H1 (cell line): ENCODE data around the gene LIPC. TPM values are rescaled to one million over a fixed set of nuclear protein-coding genes. Genes with fewer than 3 reads are reported as not detected.

ENCODE experiments used
- CTCF ChIA-PET: fragments of 300-600 bp; sonication (Branson Sonifier 250); formaldehyde crosslinking; loops from one replicate; lab custom pipeline; 2021; ENCODE audit not compliant: partially characterized antibody; lab: Charles Lee
- POLR2A ChIA-PET: fragments of 300-600 bp; sonication (Branson Sonifier 250); formaldehyde crosslinking; loops from one replicate; lab custom pipeline; 2021; ENCODE audit warnings: inconsistent platforms; ENCODE audit not compliant: partially characterized antibody; lab: Charles Lee
- DNase-seq, 2 experiments: peaks; one replicate each; pipeline versions ENCODE4 v3.0.0 to v3.0.0-alpha.2; 2010 to 2022; ENCODE audit warnings: low spot score in 2 of 2, low read depth in 1 of 2, mixed read lengths in 1 of 2
- FAIRE-seq: peaks from 2 replicates; lab custom pipeline; 2011; peaks lifted over from hg19 to GRCh38; lab: Jason Lieb, UNC
- H2AFZ ChIP-seq: 2 replicates; pipeline ENCODE4 v1.8.1; 2012; ENCODE audit warnings: low read length, inconsistent platforms
- H2AK5ac ChIP-seq: 2 replicates; pipeline ENCODE4 v1.6.1; 2013; ENCODE audit warnings: low read depth, low read length
- H2BK120ac ChIP-seq: replicated peaks from 2 replicates; pipeline ENCODE3; 2013; ENCODE audit warnings: low read depth, low read length, inconsistent platforms
- H2BK12ac ChIP-seq: 2 replicates; pipeline ENCODE4 v1.6.1; 2013; ENCODE audit warnings: low read depth, low read length
- H2BK15ac ChIP-seq: 2 replicates; pipeline ENCODE4 v1.6.1; 2013; ENCODE audit warnings: low read length
- H2BK20ac ChIP-seq: 2 replicates; pipeline ENCODE4 v1.6.1; 2013; ENCODE audit warnings: low read length
- H2BK5ac ChIP-seq: 2 replicates; pipeline ENCODE4 v1.6.1; 2013; ENCODE audit warnings: low read depth, low read length
- H3K14ac ChIP-seq: 2 replicates; pipeline ENCODE4 v1.6.1; 2013; ENCODE audit warnings: inconsistent platforms; ENCODE audit not compliant: insufficient read length
- H3K18ac ChIP-seq: 2 replicates; pipeline ENCODE4 v1.6.1; 2013; ENCODE audit warnings: low read length; ENCODE audit errors: extremely low read depth
- H3K23ac ChIP-seq: 2 replicates; pipeline ENCODE4 v1.6.1; 2013; ENCODE audit warnings: inconsistent platforms; ENCODE audit not compliant: insufficient read length
- H3K23me2 ChIP-seq: 2 replicates; pipeline ENCODE4 v1.6.1; 2013; ENCODE audit warnings: low read depth, low read length
- H3K27ac ChIP-seq: 2 replicates; pipeline ENCODE4 v1.6.1; 2011; ENCODE audit warnings: low read depth, low read length, inconsistent platforms
- H3K27me3 ChIP-seq, 4 experiments: replicated peaks in 1 of 4; 1 replicate in 1 of 4; 2 replicates in 3 of 4; pipeline versions ENCODE4 v1.6.1 to v1.8.1; 2011 to 2013; ENCODE audit warnings: low read length in 3 of 4, mild to moderate bottlenecking in 3 of 4, inconsistent platforms in 2 of 4, mixed read lengths in 2 of 4, moderate library complexity in 1 of 4; ENCODE audit not compliant: control insufficient read depth in 3 of 4, insufficient read depth in 3 of 4; ENCODE audit errors: extremely low read depth in 1 of 4
- H3K36me3 ChIP-seq, 4 experiments: 2 replicates each; pipeline versions ENCODE4 v1.6.1 to v1.8.1; 2011 to 2013; ENCODE audit warnings: mild to moderate bottlenecking in 4 of 4, low read length in 3 of 4, moderate library complexity in 2 of 4, control low read depth in 1 of 4, inconsistent platforms in 1 of 4; ENCODE audit not compliant: insufficient read depth in 4 of 4, control insufficient read depth in 2 of 4
- H3K4ac ChIP-seq: replicated peaks from 2 replicates; pipeline ENCODE3; 2013; ENCODE audit warnings: low read length, low read depth, mixed read lengths, inconsistent platforms; ENCODE audit not compliant: insufficient read length
- H3K4me1 ChIP-seq, 4 experiments: replicated peaks in 1 of 4; 1 replicate in 1 of 4; 2 replicates in 3 of 4; pipeline versions ENCODE4 v1.6.1 to v1.8.1; 2011 to 2013; ENCODE audit warnings: low read length in 3 of 4, inconsistent platforms in 2 of 4, mixed read lengths in 1 of 4; ENCODE audit not compliant: insufficient read depth in 4 of 4, control insufficient read depth in 3 of 4
- H3K4me2 ChIP-seq, 2 experiments: 2 replicates each; pipeline versions ENCODE4 v1.6.1 to v1.8.1; 2011 to 2013; ENCODE audit warnings: low read depth in 2 of 2, low read length in 2 of 2, control low read depth in 1 of 2, inconsistent platforms in 1 of 2, mild to moderate bottlenecking in 1 of 2; ENCODE audit not compliant: insufficient read depth in 1 of 2
- H3K4me3 ChIP-seq, 4 experiments: fragments of 200-600, 300-600 bp in 1 of 4; sonication (generic), shearing (Covaris generic), sonication (Bioruptor Twin) in 1 of 4; 2 replicates each; pipeline versions ENCODE4 v1.5.1 to v1.8.1; 2011 to 2016; ENCODE audit warnings: low read length in 4 of 4, low read depth in 3 of 4, control low read depth in 2 of 4, inconsistent platforms in 2 of 4, mild to moderate bottlenecking in 2 of 4, mixed read lengths in 1 of 4, moderate library complexity in 1 of 4; ENCODE audit not compliant: insufficient read depth in 2 of 4; ENCODE audit errors: extremely low read depth in 1 of 4
- H3K56ac ChIP-seq: replicated peaks from 2 replicates; pipeline ENCODE3; 2013; ENCODE audit warnings: low read depth, mild to moderate bottlenecking, mixed read lengths, low read length, inconsistent platforms; ENCODE audit not compliant: insufficient read length
- H3K79me1 ChIP-seq: 2 replicates; pipeline ENCODE4 v1.6.1; 2013; ENCODE audit warnings: low read depth, low read length, control low read depth
- H3K79me2 ChIP-seq, 2 experiments: 2 replicates each; pipeline versions ENCODE4 v1.6.1 to v1.8.1; 2012 to 2013; ENCODE audit warnings: low read length in 2 of 2, mild to moderate bottlenecking in 2 of 2, inconsistent platforms in 1 of 2; ENCODE audit not compliant: insufficient read depth in 2 of 2, control insufficient read depth in 1 of 2
- H3K9ac ChIP-seq, 4 experiments: replicated peaks in 1 of 4; 1 replicate in 1 of 4; 2 replicates in 3 of 4; pipeline versions ENCODE4 v1.6.1 to v1.8.1; 2011 to 2013; ENCODE audit warnings: low read depth in 3 of 4, low read length in 3 of 4, control low read depth in 2 of 4, mild to moderate bottlenecking in 2 of 4, moderate library complexity in 2 of 4, inconsistent platforms in 1 of 4; ENCODE audit errors: extremely low read depth in 1 of 4
- H3K9me3 ChIP-seq, 2 experiments: 2 replicates each; pipeline versions ENCODE4 v1.6.1 to v1.8.1; 2012 to 2013; ENCODE audit warnings: mild to moderate bottlenecking in 2 of 2, moderate library complexity in 2 of 2, control low read depth in 1 of 2, inconsistent platforms in 1 of 2, low read depth in 1 of 2, low read length in 1 of 2, mixed read lengths in 1 of 2; ENCODE audit not compliant: insufficient read depth in 2 of 2
- H4K20me1 ChIP-seq, 2 experiments: replicated peaks in 1 of 2; 2 replicates each; pipeline versions ENCODE3 to v1.8.1; 2011 to 2013; ENCODE audit warnings: inconsistent platforms in 2 of 2, low read length in 2 of 2, mild to moderate bottlenecking in 1 of 2; ENCODE audit not compliant: insufficient read depth in 2 of 2, control insufficient read depth in 1 of 2
- H4K5ac ChIP-seq: 2 replicates; pipeline ENCODE4 v1.6.1; 2013; ENCODE audit warnings: low read length, low read depth, mixed read lengths, inconsistent platforms; ENCODE audit not compliant: insufficient read length
- H4K8ac ChIP-seq: 2 replicates; pipeline ENCODE4 v1.8.0; 2013; ENCODE audit warnings: mild to moderate bottlenecking, moderate library complexity, low read length, inconsistent platforms; ENCODE audit not compliant: insufficient read depth; ENCODE audit errors: extremely low read depth
- H4K91ac ChIP-seq: replicated peaks from 2 replicates; pipeline ENCODE3; 2013; ENCODE audit warnings: low read length, mixed read lengths, inconsistent platforms; ENCODE audit not compliant: insufficient read length
- ASH2L ChIP-seq: fragments of 200-600, 300-600 bp; sonication (generic); IDR thresholded peaks from one replicate; pipeline ENCODE4 v1.7.1; 2017; ENCODE audit warnings: low read length
- CBX5 ChIP-seq: fragments of 300-800, 300-1000 bp; sonication (generic); IDR thresholded peaks from 2 replicates; pipeline ENCODE4 v1.7.1; 2016; ENCODE audit warnings: antibody characterized with exemption, low read length, low read depth
- CHD2 ChIP-seq: IDR thresholded peaks from 2 replicates; pipeline ENCODE4 v1.6.1; 2012; ENCODE audit warnings: low read length, improper control_type of control experiment
- CREB1 ChIP-seq: IDR thresholded peaks from 2 replicates; pipeline ENCODE4 v1.6.1; 2012; ENCODE audit warnings: inconsistent platforms
- EZH2 ChIP-seq: fragments of 200-600 bp; sonication (generic); IDR thresholded peaks from 2 replicates; pipeline ENCODE4 v1.7.1; 2012; ENCODE audit warnings: low read depth, mild to moderate bottlenecking, moderate library complexity, low read length, inconsistent platforms; ENCODE audit not compliant: severe bottlenecking
- JUN ChIP-seq: IDR thresholded peaks from 2 replicates; pipeline ENCODE4 v1.6.1; 2011; ENCODE audit warnings: low read depth, mild to moderate bottlenecking, improper control_type of control experiment, low read length
- SAP30 ChIP-seq: fragments of 300-600 bp; sonication (generic); IDR thresholded peaks from 2 replicates; pipeline ENCODE4 v1.7.1; 2012; ENCODE audit warnings: low read length, moderate library complexity, mild to moderate bottlenecking, inconsistent platforms; ENCODE audit not compliant: insufficient read depth, insufficient replicate concordance
- SP1 ChIP-seq: IDR thresholded peaks from 2 replicates; pipeline ENCODE4 v1.6.1; 2011; ENCODE audit warnings: low read depth, low read length
- SRF ChIP-seq: IDR thresholded peaks from 2 replicates; pipeline ENCODE4 v1.6.1; 2011; ENCODE audit warnings: mild to moderate bottlenecking, low read depth, low read length, moderate library complexity
- TAF1 ChIP-seq: IDR thresholded peaks from 2 replicates; pipeline ENCODE4 v1.6.1; 2011; ENCODE audit warnings: mild to moderate bottlenecking, low read depth, low read length
- WGBS, 2 experiments: shearing (Covaris generic) in 1 of 2; methylation state at CpG; one replicate each; pipeline versions ENCODE4 v1.1.6 to v1.1.7; 2013 to 2015; ENCODE audit warnings: low lambda C conversion rate in 2 of 2, mixed read lengths in 2 of 2, inconsistent platforms in 1 of 2, low coverage in 1 of 2, missing lambda C conversion rate in 1 of 2; ENCODE audit not compliant: insufficient replicate concordance in 2 of 2, insufficient coverage in 1 of 2, insufficient read length in 1 of 2; ENCODE audit errors: extremely low coverage in 1 of 2, missing lambda C conversion rate in 1 of 2; 5-methylcytosine and 5-hydroxymethylcytosine counted together
- polyA plus RNA-seq, 7 experiments: library from polyadenylated mRNA; depleted of rRNA in 3 of 7; stranded (reverse) in 5 of 7; unstranded in 2 of 7; fragments of >200 nt in 5 of 7; fragments of 200-250 nt in 2 of 7; gene quantifications; 1 replicate in 5 of 7; 2 replicates in 1 of 7; 4 replicates in 1 of 7; pipeline versions ENCODE4 v1.2.1 to v1.2.3, GENCODE V29; 2011 to 2013; ENCODE audit warnings: missing spikeins in 2 of 7, mixed read lengths in 2 of 7
- total RNA-seq: library from RNA; stranded (reverse); fragmentation: NEBNext Ultra II Directional; extraction: Animal tissue kit (Norgen Biotek cat#: 25700); gene quantifications from 2 replicates; pipeline ENCODE4 v1.2.1, GENCODE V29; 2021
- TF ChIP-seq, protein P1 (sequence below): IDR thresholded peaks from 2 replicates; pipeline ENCODE4 v1.6.1; 2012; ENCODE audit warnings: inconsistent platforms
- TF ChIP-seq, protein P2 (sequence below): IDR thresholded peaks from 2 replicates; pipeline ENCODE4 v1.6.1; 2011; ENCODE audit warnings: low read depth, mild to moderate bottlenecking, low read length; ENCODE audit not compliant: insufficient read depth

The LIPC gene
- total and polyA plus RNA-seq, 2 of the 8 experiments (the other 6 are each of a cell fraction or from before 2014, with no cell fraction given), result not detected

GRCh38 chr15:58475573-58476524 lies 44.1 kb downstream of the LIPC start:
- POLR2A ChIA-PET, result no interaction called here
- no peak for DNase-seq
- TF ChIP-seq ASH2L (no peak), SAP30 (no peak), CBX5 (no peak), SP1 (no peak), JUN (no peak), TAF1 (no peak), CHD2 (no peak), SRF (no peak), EZH2 (no peak), CREB1 (no peak)
- TF ChIP-seq, protein P1, sequence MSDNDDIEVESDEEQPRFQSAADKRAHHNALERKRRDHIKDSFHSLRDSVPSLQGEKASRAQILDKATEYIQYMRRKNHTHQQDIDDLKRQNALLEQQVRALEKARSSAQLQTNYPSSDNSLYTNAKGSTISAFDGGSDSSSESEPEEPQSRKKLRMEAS, result no peak
- TF ChIP-seq, protein P2, sequence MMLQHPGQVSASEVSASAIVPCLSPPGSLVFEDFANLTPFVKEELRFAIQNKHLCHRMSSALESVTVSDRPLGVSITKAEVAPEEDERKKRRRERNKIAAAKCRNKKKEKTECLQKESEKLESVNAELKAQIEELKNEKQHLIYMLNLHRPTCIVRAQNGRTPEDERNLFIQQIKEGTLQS, result no peak

More at GRCh38 chr15:58475573-58476524, 44.1 kb downstream of the LIPC start:
- H3K56ac ChIP-seq, result no peak overlapping the region
- no peak overlapping the region for H2BK120ac ChIP-seq
- H3K27ac ChIP-seq, result no peak overlapping the region
- H3K4ac ChIP-seq, result no peak overlapping the region
- no peaks in the 10 kb centered on the region for H4K20me1 ChIP-seq
- no peaks in the 10 kb centered on the region for H3K79me2 ChIP-seq
- H3K4me1 ChIP-seq, result peaks cover 0 to 3% (median 2%) of the 10 kb centered on the region in 4 experiments; a peak in 2 of 7 replicates
- H2AFZ ChIP-seq, result no peak overlapping the region
- no peak for FAIRE-seq
- H3K23ac ChIP-seq, result no peak overlapping the region
- H4K5ac ChIP-seq, result no peak overlapping the region
- H2AK5ac ChIP-seq, result no peak overlapping the region
- no peaks in the 10 kb centered on the region for H3K23me2 ChIP-seq
- H3K14ac ChIP-seq, result no peak overlapping the region
- no peaks in the 10 kb centered on the region for H3K36me3 ChIP-seq
- H2BK12ac ChIP-seq, result no peak overlapping the region
- no peak overlapping the region for H2BK20ac ChIP-seq
- H3K9ac ChIP-seq, result no peak overlapping the region
- CTCF ChIA-PET, result interaction anchor here (0.7 to 2.1 kb wide), 5 partner anchors 11 to 248 kb away, joined by 3 to 6 read pairs (median 4); no protein-coding TSS in a partner anchor
- H3K9me3 ChIP-seq, result no peaks in the 10 kb centered on the region
- no peaks in the 10 kb centered on the region for H3K79me1 ChIP-seq
- no peak overlapping the region for H3K4me2 ChIP-seq
- no peak overlapping the region for H3K4me3 ChIP-seq
- H3K18ac ChIP-seq, result no peak overlapping the region
- no peak overlapping the region for H2BK5ac ChIP-seq
- WGBS, 2 experiments, result 81% methylated on average over 7 of the region's 7 CpGs; no CpG with 5 or more reads in 1 of the 2 experiments
- H3K27me3 ChIP-seq, result no peaks in the 10 kb centered on the region
- no peak overlapping the region for H4K8ac ChIP-seq
- no peak overlapping the region for H2BK15ac ChIP-seq
- H4K91ac ChIP-seq, result no peak overlapping the region
